Nephron progenitor cell (in vitro differentiated cells): ENCODE results near the gene ZNF500.

Experiments
- DNase-seq: peaks from one replicate; pipeline ENCODE4 v3.0.0; 2021
- H3K27ac Mint-ChIP-seq: 2 replicates; pipeline ENCODE4 v1.8.0; 2021; ENCODE audit warnings: mild to moderate bottlenecking, moderate library complexity, mixed read lengths
- H3K27me3 Mint-ChIP-seq: 2 replicates; pipeline ENCODE4 v1.8.0; 2021; ENCODE audit warnings: mild to moderate bottlenecking, low read depth, mixed read lengths; ENCODE audit not compliant: poor library complexity
- H3K36me3 Mint-ChIP-seq: 2 replicates; pipeline ENCODE4 v1.8.0; 2021; ENCODE audit warnings: low read depth, mixed read lengths
- H3K4me1 Mint-ChIP-seq: 2 replicates; pipeline ENCODE4 v1.8.0; 2021; ENCODE audit warnings: mixed read lengths
- H3K4me3 Mint-ChIP-seq: 2 replicates; pipeline ENCODE4 v1.8.0; 2021; ENCODE audit warnings: mild to moderate bottlenecking, moderate library complexity, mixed read lengths
- H3K9me3 Mint-ChIP-seq: 2 replicates; pipeline ENCODE4 v1.8.0; 2021; ENCODE audit warnings: mild to moderate bottlenecking, moderate library complexity, mixed read lengths
- CTCF ChIP-seq: fragments of 200-600 bp; sonication (generic); IDR thresholded peaks from 2 replicates; pipeline ENCODE4 v1.5.0; 2021; ENCODE audit warnings: antibody characterized with exemption

ZNF500 gene

GRCh38 chr16:4700997-4701743 lies 65.8 kb downstream of the ZNF500 start:
- H3K4me3 Mint-ChIP-seq = no peak overlapping the region
- no peak overlapping the region for H3K27ac Mint-ChIP-seq
- no peak for DNase-seq
- no peaks in the 10 kb centered on the region for H3K9me3 Mint-ChIP-seq
- H3K36me3 Mint-ChIP-seq = peaks cover 23% of the 10 kb centered on the region
- H3K27me3 Mint-ChIP-seq = no peaks in the 10 kb centered on the region
- peaks cover 58% of the 10 kb centered on the region for H3K4me1 Mint-ChIP-seq
- no peak for TF ChIP-seq CTCF

GRCh38 chr16:4700380-4700996 lies 66.5 kb downstream of the ZNF500 start:
- no peak for TF ChIP-seq CTCF
- H3K4me1 Mint-ChIP-seq = peaks cover 61% of the 10 kb centered on the region
- no peaks in the 10 kb centered on the region for H3K9me3 Mint-ChIP-seq
- DNase-seq = no peak
- peaks cover 24% of the 10 kb centered on the region for H3K36me3 Mint-ChIP-seq
- H3K27ac Mint-ChIP-seq = no peak overlapping the region
- H3K27me3 Mint-ChIP-seq = no peaks in the 10 kb centered on the region
- H3K4me3 Mint-ChIP-seq = no peak overlapping the region

GRCh38 chr16:4699046-4699556 lies 67.9 kb downstream of the ZNF500 start:
- Mint-ChIP-seq H3K4me3 (no peak overlapping the region), H3K27ac (peak overlapping the region; percentile 80), H3K9me3 (no peaks in the 10 kb centered on the region), H3K27me3 (no peaks in the 10 kb centered on the region), H3K36me3 (peaks cover 18% of the 10 kb centered on the region), H3K4me1 (peaks cover 59% of the 10 kb centered on the region)
- TF ChIP-seq CTCF = no peak
- no peak for DNase-seq

GRCh38 chr16:4698321-4699045 lies 68.5 kb downstream of the ZNF500 start:
- Mint-ChIP-seq H3K9me3 (no peaks in the 10 kb centered on the region), H3K4me3 (no peak overlapping the region), H3K27ac (peak overlapping the region; percentile 80), H3K27me3 (no peaks in the 10 kb centered on the region), H3K36me3 (peaks cover 18% of the 10 kb centered on the region), H3K4me1 (peaks cover 53% of the 10 kb centered on the region)
- no peak for DNase-seq
- no peak for TF ChIP-seq CTCF
